ENCODE data around the gene CCM2.

CCM2 gene

DNA sequence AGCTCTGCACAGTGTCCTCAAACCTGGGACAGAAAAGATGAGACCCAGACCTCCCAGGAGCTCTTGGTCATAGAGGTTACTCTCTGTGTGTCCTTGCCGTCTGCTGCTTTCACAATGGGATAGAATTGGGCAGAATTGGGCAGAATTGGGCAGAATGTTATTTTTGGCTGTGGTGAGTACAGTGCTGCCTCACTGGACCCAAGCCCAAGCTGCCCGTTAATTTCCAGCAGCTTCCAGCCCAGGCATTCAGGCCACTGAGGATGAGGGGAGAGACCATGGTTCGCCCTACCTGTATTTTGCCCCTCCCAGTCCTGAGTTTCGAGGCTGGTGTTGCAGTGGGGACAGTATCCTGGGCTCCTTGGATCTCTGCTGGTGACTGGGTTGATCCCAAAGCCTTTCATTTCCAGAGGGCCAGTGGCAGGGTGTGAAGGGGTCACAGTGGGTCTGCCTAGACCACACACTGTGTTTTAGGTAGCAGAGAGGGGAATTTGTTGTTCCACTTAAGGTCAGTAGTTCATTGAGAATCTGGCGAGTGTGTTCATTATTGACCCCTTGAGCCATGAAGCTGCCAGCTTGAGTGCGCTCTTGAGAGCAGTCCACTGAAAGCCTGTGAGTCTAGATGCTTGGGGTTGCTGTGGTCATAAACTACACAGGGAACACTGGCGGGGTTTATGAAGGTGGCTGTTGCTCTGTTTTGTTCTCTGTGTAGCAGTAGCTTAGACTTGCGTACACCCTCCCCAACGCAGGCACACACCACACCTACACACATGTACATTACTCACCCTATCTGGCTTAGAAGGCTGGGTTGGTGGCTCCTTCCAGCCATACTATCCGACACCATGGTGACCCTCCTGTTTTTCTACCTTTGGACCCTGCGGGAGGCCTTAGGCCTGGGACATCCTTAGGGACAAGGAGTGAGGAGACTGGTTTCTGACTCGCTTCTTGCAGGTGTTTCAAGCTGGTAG, 65.3 kb downstream of the CCM2 start:
- DNase-seq (ENCODE audit: low read depth) = no peak

DNA sequence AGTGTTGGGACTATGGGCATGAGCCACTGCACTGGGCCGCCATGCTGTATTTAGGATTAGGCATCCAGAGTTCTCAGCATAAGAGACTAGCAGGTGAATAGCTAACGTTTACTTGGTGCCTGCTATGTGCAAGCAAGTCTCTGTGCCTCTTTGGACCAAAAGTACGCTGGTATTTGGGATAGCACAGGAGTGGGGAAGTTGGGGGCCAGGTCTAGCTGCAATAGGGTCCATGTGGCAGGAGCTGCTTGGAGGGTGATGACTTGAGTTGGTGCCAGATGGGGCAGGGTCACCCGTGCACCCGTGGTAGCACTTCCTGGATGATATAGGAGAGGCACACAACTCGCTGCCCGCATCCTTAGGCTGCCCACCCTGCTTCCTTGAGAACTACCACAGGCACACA, 66.4 kb downstream of the CCM2 start:
- DNase-seq (ENCODE audit: low read depth) = no peak

DNA sequence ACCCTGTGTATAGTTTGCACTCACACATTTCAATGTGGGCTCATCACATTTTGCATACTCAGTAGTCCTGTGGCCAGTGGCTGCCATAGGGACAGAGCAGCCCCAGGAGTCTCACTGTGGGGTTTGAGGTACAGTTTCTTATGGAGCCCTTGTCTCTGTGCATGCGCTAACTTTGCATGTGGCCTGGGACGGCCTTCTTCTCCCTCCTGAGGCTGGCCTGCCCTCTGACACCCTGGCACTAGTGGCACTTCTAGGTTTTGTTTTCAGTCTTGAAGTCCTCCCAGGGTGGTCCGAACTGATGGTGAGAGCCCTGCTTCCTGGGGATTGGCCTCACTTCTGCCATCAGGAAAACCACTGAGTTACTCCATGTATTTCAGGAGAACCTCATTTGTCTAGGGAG, 67.6 kb downstream of the CCM2 start:
- DNase-seq (ENCODE audit: low read depth) = no peak

DNA sequence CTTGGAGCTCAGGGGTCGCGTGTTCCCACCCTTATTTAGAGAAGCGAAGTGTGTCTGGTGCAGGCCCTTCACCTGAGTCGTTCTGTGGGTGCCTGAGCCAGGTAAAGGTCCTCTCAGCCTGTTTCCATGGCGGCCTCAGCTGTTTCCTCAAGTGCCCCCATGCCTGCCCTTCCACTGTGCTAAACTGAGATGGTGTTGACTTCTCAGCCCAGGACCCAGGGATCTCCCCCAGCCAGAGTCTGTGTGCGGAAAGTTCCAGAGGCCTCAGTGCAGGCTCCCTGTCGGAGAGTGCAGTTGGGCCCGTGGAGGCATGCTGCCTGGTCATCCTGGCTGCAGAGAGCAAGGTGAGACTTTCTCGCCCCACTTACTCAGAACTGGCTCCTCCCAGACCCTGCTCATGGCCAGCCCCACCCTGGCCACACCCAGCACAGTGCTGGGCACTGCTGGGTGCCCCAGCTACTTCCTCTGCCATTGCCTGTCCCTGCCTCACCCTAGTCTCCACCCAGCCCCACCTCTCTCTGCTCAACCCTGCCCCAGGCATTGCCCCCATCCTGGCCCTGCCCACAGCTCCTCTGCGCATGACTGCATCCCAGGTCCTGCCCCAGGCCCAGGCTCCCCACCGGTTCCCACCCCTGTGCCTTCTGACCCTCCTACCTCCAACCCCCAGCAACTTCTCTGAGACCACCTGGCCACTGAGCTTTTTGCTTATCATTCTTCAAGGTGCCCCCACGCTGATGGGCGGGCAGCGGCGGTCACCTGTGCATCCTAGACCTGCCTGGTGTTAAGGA, 68.4 kb downstream of the CCM2 start:
- DNase-seq (ENCODE audit: low read depth) = no peak

- DNase-seq (ENCODE audit: low read depth) = no peak
Observed at GRCh38 chr7:45069444-45070253, 69.6 kb downstream of the CCM2 start.

- DNase-seq (ENCODE audit: low read depth) = no peak
Observed at GRCh38 chr7:45070254-45070642, 70.2 kb downstream of the CCM2 start.

DNA sequence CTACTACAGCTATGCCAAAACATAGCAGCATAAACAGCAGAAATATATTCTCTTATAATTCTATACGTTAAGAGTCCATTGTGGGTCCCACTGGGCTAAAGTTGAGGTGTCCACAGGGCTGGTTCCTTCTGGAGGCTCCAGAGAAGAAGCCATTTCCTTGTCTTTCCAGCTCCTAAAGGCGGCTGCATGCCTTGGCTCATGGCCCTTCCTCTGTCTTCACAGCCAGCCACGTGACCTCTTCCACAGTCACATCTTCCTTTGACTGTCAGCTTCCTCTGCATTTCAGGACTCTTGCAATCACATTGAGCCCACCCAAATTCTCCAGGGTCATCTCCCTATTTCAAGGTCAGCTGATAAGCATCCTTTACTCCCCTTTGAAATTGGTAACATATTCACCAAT, 71.5 kb downstream of the CCM2 start:
- DNase-seq (ENCODE audit: low read depth) = no peak

GRCh38 chr7:45072131-45073030, 72.4 kb downstream of the CCM2 start:
- no peak for DNase-seq (ENCODE audit: low read depth)

- DNase-seq (ENCODE audit: low read depth) = no peak
Observed at GRCh38 chr7:45073031-45073785, 73.2 kb downstream of the CCM2 start.

GRCh38 chr7:45073786-45074527, 74.0 kb downstream of the CCM2 start:
- DNase-seq (ENCODE audit: low read depth) = no peak

GRCh38 chr7:45074528-45075354, 74.7 kb downstream of the CCM2 start:
- DNase-seq (ENCODE audit: low read depth) = no peak

DNA sequence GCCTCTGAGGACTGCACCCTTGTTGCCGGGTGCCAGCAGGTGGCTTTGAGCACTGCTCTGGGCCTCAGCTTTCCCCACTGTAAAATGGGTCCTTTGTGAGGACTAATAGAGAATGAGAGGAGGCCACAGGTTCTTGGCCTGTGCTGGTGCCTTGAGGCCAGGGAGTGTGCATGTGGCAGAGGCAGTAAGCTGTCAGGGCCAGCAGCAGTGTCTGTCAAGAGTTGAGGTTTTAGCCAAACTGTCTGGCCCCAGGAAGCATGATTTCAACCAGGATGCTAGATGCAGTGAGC, 75.3 kb downstream of the CCM2 start:
- no peak for DNase-seq (ENCODE audit: low read depth)

DNA sequence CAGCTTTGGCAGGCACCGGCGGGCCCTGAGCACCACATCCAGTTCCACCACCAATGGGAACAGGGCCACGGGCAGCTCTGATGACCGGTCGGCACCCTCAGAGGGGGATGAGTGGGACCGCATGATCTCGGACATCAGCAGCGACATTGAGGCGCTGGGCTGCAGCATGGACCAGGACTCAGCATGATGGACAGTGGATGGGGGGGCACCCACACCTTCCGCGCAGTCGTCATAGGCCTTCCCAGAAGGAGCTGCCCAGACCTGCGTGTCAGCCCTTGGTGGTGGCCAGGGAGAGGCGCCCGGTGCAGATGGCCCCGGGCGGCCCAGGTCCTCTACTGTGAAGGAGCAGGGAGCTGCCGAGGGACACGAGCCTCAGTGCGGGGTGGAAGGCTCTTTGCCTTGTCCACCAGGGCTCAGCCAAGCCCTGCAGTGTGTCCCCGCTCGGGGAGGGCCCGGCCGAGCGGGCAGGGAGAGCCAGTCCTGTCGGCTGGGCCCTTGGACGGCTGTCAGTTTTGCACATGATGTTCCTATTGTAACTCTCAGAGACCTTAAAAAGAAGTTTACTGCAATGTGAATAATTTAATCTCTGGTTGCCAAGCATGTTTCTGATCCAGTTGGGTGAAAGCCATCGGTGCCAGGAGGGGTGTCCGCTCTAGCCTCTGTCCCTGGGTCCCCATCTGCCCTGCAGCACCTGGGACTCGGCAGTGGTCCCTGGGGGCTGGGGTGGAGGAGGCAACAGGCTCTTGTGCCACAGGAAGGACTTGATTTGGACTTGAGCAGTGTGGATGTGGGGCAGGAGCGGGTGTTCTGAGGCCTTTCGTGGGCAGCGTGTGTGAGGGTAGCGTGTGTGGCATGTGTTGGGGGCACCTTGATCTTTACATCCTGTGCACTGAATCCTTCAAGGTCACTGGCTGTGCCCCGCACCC, 76.1 kb downstream of the CCM2 start:
- DNase-seq (ENCODE audit: low read depth) = no peak

- no peak for DNase-seq (ENCODE audit: low read depth)
Observed at GRCh38 chr7:45076946-45077345, 76.9 kb downstream of the CCM2 start.

DNA sequence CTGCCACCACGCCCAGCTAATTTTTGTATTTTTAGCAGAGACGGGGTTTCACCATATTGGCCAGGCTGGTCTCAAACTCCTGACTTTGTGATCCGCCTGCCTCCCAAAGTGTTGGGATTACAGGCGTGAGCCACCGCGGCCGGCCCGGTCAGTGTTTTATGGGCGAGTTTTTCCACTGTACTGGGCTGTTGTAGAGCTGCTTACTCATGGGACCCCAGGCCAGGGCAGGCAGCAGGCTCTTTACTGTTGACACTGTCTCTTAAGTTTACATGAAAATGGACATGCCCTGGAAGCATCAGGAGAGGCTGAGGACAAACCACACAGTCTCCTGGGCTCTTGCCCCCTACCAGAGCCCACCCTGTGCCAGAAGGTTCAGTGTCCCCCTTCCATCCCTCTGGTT, 77.6 kb downstream of the CCM2 start:
- no peak for DNase-seq (ENCODE audit: low read depth)

DNA sequence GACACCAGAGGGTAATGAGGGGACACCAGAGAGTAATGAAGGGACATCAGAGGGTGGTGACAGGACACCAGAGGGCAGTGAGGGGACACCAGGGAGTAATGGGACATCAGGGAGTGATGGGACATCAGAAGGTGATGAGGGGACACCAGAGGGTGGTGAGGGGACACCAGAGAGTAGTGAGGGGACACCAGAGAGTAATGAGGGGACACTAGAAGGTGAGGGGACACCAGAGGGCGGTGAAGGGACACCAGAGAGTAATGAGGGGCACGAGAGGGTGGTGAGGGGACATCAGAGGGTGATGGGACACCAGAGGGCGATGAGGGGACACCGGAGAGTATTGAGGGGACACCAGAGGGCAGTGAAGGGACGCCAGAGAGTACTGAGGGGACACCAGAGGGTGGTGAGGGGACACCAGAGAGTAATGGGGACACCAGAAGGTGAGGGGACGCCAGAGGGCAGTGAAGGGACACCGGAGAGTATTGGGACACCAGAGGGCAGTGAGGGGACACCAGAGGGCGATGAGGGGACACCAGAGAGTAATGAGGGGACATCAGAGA, 78.2 kb downstream of the CCM2 start:
- DNase-seq (ENCODE audit: low read depth) = no peak

GRCh38 chr7:45080265-45080957, 80.4 kb downstream of the CCM2 start:
- DNase-seq (ENCODE audit: low read depth) = no peak
